Measurements from ENCODE around the gene TMEM161A.
"Not testable (repeated sequence)": the region's sequence is repeated elsewhere in the genome, so short reads cannot be mapped to it uniquely, and the experiment has no call there.

Gene TMEM161A

GRCh38 chr19:19103167-19103566 is 35.1 kb downstream of the TMEM161A start:
- peaks cover 1% of the 10 kb centered on the region for H3K79me1 ChIP-seq (ENCODE audit: low read depth, low read length)
- H3K27me3 ChIP-seq (ENCODE audit: control insufficient read depth in 3 of 3, insufficient read depth in 3 of 3, low read depth in 1 of 3, low read length in 3 of 3): no peaks in the 10 kb centered on the region
- H3K18ac ChIP-seq (ENCODE audit: low read length): no peak overlapping the region
- H4K91ac ChIP-seq (ENCODE audit: low read depth, low read length, poor library complexity): no peak overlapping the region
- no peak overlapping the region for H3K9ac ChIP-seq (ENCODE audit: low read depth, low read length, poor library complexity)
- no peak overlapping the region for H3K27ac ChIP-seq (replicated peaks; ENCODE audit: low read length)
- DNase-seq (ENCODE audit: low spot score): no peak
- no peaks in the 10 kb centered on the region for H3K9me3 ChIP-seq (replicated peaks in 1 of 2; ENCODE audit: control insufficient read depth in 2 of 2, insufficient read depth in 1 of 2, low read depth in 1 of 2, low read length in 2 of 2)
- H3K14ac ChIP-seq (ENCODE audit: low read length): no peak overlapping the region
- no peak overlapping the region for H3K23ac ChIP-seq (ENCODE audit: low read depth, low read length, poor library complexity)
- H3K36me3 ChIP-seq (replicated peaks in 1 of 2; ENCODE audit: control insufficient read depth in 2 of 2, insufficient read depth in 2 of 2, low read length in 2 of 2): no peaks in the 10 kb centered on the region
- no CpG with 5 or more reads among the region's 11 CpGs for WGBS, 2 donors (ENCODE audit: extremely low coverage in 2 of 2, insufficient read length in 2 of 2, insufficient replicate concordance in 1 of 2)
- H2BK12ac ChIP-seq (ENCODE audit: low read length): no peak overlapping the region
- H3K4ac ChIP-seq (ENCODE audit: low read length): no peak overlapping the region
- no peak overlapping the region for H3K4me2 ChIP-seq (ENCODE audit: insufficient read depth, low read length, poor library complexity, severe bottlenecking)
- peaks cover 5 to 13% of the 10 kb centered on the region in 2 donors for H3K4me1 ChIP-seq (ENCODE audit: control insufficient read depth in 2 of 2, insufficient read depth in 1 of 2, low read depth in 1 of 2, low read length in 2 of 2)
- H2BK5ac ChIP-seq (ENCODE audit: low read length): no peak overlapping the region
- H3K4me3 ChIP-seq (ENCODE audit: low read length in 2 of 2): no peak overlapping the region
- no peak overlapping the region for H2AK5ac ChIP-seq (ENCODE audit: low read depth, low read length)
- no peak overlapping the region for H2AFZ ChIP-seq (ENCODE audit: low read length)
- H4K8ac ChIP-seq (ENCODE audit: low read depth, low read length): no peak overlapping the region
- no peak overlapping the region for H2BK15ac ChIP-seq (ENCODE audit: low read length)
- no peak overlapping the region for H2BK120ac ChIP-seq (ENCODE audit: low read depth, low read length)

DNA sequence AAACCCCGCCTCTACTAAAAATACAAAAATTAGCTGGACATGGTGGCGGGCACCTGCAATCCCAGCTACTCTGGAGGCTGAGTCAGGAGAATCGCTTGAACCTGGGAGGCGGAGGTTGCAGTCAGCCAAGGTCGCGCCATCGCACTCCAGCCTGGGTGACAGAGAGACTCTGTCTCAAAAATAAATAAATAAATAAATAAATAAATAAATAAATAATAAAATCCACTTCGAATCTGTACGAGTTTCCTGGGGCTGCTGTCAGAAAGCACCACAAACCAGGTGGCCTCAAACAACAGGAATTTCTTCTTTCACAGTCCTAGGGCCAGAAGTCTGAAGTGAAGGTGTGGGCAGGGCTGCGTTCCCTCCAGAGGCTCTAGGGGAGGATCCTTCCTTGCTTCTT is 35.7 kb downstream of the TMEM161A start:
- not testable (repeated sequence) for DNase-seq (ENCODE audit: low spot score); H2BK12ac ChIP-seq (ENCODE audit: low read length); H4K8ac ChIP-seq (ENCODE audit: low read depth, low read length); H4K91ac ChIP-seq (ENCODE audit: low read depth, low read length, poor library complexity); H3K4ac ChIP-seq (ENCODE audit: low read length); H3K36me3 ChIP-seq (replicated peaks in 1 of 2; ENCODE audit: control insufficient read depth in 2 of 2, insufficient read depth in 2 of 2, low read length in 2 of 2); H3K9me3 ChIP-seq (replicated peaks in 1 of 2; ENCODE audit: control insufficient read depth in 2 of 2, insufficient read depth in 1 of 2, low read depth in 1 of 2, low read length in 2 of 2); H3K4me3 ChIP-seq (ENCODE audit: low read length in 2 of 2); H3K4me2 ChIP-seq (ENCODE audit: insufficient read depth, low read length, poor library complexity, severe bottlenecking); H3K14ac ChIP-seq (ENCODE audit: low read length); H3K79me1 ChIP-seq (ENCODE audit: low read depth, low read length); H2BK15ac ChIP-seq (ENCODE audit: low read length); H2AK5ac ChIP-seq (ENCODE audit: low read depth, low read length); H2AFZ ChIP-seq (ENCODE audit: low read length); H3K27ac ChIP-seq (replicated peaks; ENCODE audit: low read length); H3K18ac ChIP-seq (ENCODE audit: low read length); H2BK5ac ChIP-seq (ENCODE audit: low read length); H3K27me3 ChIP-seq (ENCODE audit: control insufficient read depth in 3 of 3, insufficient read depth in 3 of 3, low read depth in 1 of 3, low read length in 3 of 3); H3K9ac ChIP-seq (ENCODE audit: low read depth, low read length, poor library complexity); H2BK120ac ChIP-seq (ENCODE audit: low read depth, low read length); H3K23ac ChIP-seq (ENCODE audit: low read depth, low read length, poor library complexity)
- H3K4me1 ChIP-seq (ENCODE audit: control insufficient read depth in 2 of 2, insufficient read depth in 1 of 2, low read depth in 1 of 2, low read length in 2 of 2): peaks cover 5 to 13% of the 10 kb centered on the region in 2 donors
- WGBS, 2 donors (ENCODE audit: extremely low coverage in 2 of 2, insufficient read length in 2 of 2, insufficient replicate concordance in 1 of 2): no CpG with 5 or more reads among the region's 10 CpGs

DNA sequence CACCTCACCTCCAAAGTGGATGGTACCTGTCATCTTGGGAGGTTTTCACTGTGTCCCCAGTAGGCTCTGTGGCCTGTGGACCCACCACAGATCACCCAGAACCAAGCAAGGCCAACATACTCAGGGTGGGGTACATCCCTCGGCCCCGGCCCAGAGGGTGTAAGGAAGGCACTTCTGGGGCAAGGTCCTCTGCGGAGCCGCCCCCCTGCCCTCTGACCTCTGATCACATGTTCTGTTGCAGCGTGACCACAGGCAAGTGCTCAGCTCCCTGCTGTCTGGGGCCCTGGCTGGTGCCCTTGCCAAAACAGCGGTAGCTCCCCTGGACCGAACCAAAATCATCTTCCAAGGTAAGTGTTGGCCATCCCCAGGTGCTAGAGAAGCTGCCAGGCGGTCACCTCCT is 36.7 kb downstream of the TMEM161A start:
- no peak overlapping the region for H2BK120ac ChIP-seq (ENCODE audit: low read depth, low read length)
- H2BK12ac ChIP-seq (ENCODE audit: low read length): no peak overlapping the region
- H3K23ac ChIP-seq (ENCODE audit: low read depth, low read length, poor library complexity): no peak overlapping the region
- H3K9me3 ChIP-seq (replicated peaks in 1 of 2; ENCODE audit: control insufficient read depth in 2 of 2, insufficient read depth in 1 of 2, low read depth in 1 of 2, low read length in 2 of 2): no peaks in the 10 kb centered on the region
- H4K8ac ChIP-seq (ENCODE audit: low read depth, low read length): no peak overlapping the region
- no CpG with 5 or more reads among the region's 8 CpGs for WGBS, 2 donors (ENCODE audit: extremely low coverage in 2 of 2, insufficient read length in 2 of 2, insufficient replicate concordance in 1 of 2)
- peak overlapping the region; percentile 33 for H3K18ac ChIP-seq (ENCODE audit: low read length)
- no peak for DNase-seq (ENCODE audit: low spot score)
- no peak overlapping the region for H2AFZ ChIP-seq (ENCODE audit: low read length)
- H3K4ac ChIP-seq (ENCODE audit: low read length): no peak overlapping the region
- H2BK5ac ChIP-seq (ENCODE audit: low read length): no peak overlapping the region
- H3K4me1 ChIP-seq (ENCODE audit: control insufficient read depth in 2 of 2, insufficient read depth in 1 of 2, low read depth in 1 of 2, low read length in 2 of 2): peaks cover 5 to 13% of the 10 kb centered on the region in 2 donors
- no peak overlapping the region for H3K27ac ChIP-seq (replicated peaks; ENCODE audit: low read length)
- no peak overlapping the region for H2BK15ac ChIP-seq (ENCODE audit: low read length)
- H2AK5ac ChIP-seq (ENCODE audit: low read depth, low read length): peak overlapping the region; percentile 27
- no peak overlapping the region for H3K9ac ChIP-seq (ENCODE audit: low read depth, low read length, poor library complexity)
- no peak overlapping the region for H3K14ac ChIP-seq (ENCODE audit: low read length)
- no peak overlapping the region for H3K4me3 ChIP-seq (ENCODE audit: low read length in 2 of 2)
- no peaks in the 10 kb centered on the region for H3K27me3 ChIP-seq (ENCODE audit: control insufficient read depth in 3 of 3, insufficient read depth in 3 of 3, low read depth in 1 of 3, low read length in 3 of 3)
- no peaks in the 10 kb centered on the region for H3K36me3 ChIP-seq (replicated peaks in 1 of 2; ENCODE audit: control insufficient read depth in 2 of 2, insufficient read depth in 2 of 2, low read length in 2 of 2)
- H3K4me2 ChIP-seq (ENCODE audit: insufficient read depth, low read length, poor library complexity, severe bottlenecking): no peak overlapping the region
- no peak overlapping the region for H4K91ac ChIP-seq (ENCODE audit: low read depth, low read length, poor library complexity)
- peaks cover 1% of the 10 kb centered on the region for H3K79me1 ChIP-seq (ENCODE audit: low read depth, low read length)

- Histone ChIP-seq H3K4me3 (ENCODE audit: low read length in 2 of 2) (no peak overlapping the region), H3K79me1 (ENCODE audit: low read depth, low read length) (no peaks in the 10 kb centered on the region), H2AK5ac (ENCODE audit: low read depth, low read length) (no peak overlapping the region), H3K27ac (replicated peaks; ENCODE audit: low read length) (no peak overlapping the region), H2BK12ac (ENCODE audit: low read length) (no peak overlapping the region), H3K18ac (ENCODE audit: low read length) (no peak overlapping the region), H4K8ac (ENCODE audit: low read depth, low read length) (no peak overlapping the region), H2BK120ac (ENCODE audit: low read depth, low read length) (no peak overlapping the region), H3K4me1 (ENCODE audit: control insufficient read depth in 2 of 2, insufficient read depth in 1 of 2, low read depth in 1 of 2, low read length in 2 of 2) (peaks cover 0 to 3% of the 10 kb centered on the region in 2 donors), H2BK15ac (ENCODE audit: low read length) (no peak overlapping the region), H3K14ac (ENCODE audit: low read length) (no peak overlapping the region), H3K4me2 (ENCODE audit: insufficient read depth, low read length, poor library complexity, severe bottlenecking) (no peak overlapping the region), H2AFZ (ENCODE audit: low read length) (no peak overlapping the region), H3K36me3 (replicated peaks in 1 of 2; ENCODE audit: control insufficient read depth in 2 of 2, insufficient read depth in 2 of 2, low read length in 2 of 2) (no peaks in the 10 kb centered on the region), H2BK5ac (ENCODE audit: low read length) (no peak overlapping the region), H3K9me3 (replicated peaks in 1 of 2; ENCODE audit: control insufficient read depth in 2 of 2, insufficient read depth in 1 of 2, low read depth in 1 of 2, low read length in 2 of 2) (no peaks in the 10 kb centered on the region), H3K27me3 (ENCODE audit: control insufficient read depth in 3 of 3, insufficient read depth in 3 of 3, low read depth in 1 of 3, low read length in 3 of 3) (no peaks in the 10 kb centered on the region), H3K4ac (ENCODE audit: low read length) (no peak overlapping the region), H3K9ac (ENCODE audit: low read depth, low read length, poor library complexity) (no peak overlapping the region), H4K91ac (ENCODE audit: low read depth, low read length, poor library complexity) (no peak overlapping the region), H3K23ac (ENCODE audit: low read depth, low read length, poor library complexity) (no peak overlapping the region)
- WGBS, 2 donors (ENCODE audit: extremely low coverage in 2 of 2, insufficient read length in 2 of 2, insufficient replicate concordance in 1 of 2): no CpG with 5 or more reads among the region's 18 CpGs
- DNase-seq (ENCODE audit: low spot score): no peak
Measured at GRCh38 chr19:19098703-19099632, 39.3 kb downstream of the TMEM161A start.

Measured in neuronal stem cell (in vitro differentiated cells).